B cell (primary cell): Measurements from ENCODE around the gene ZNF784. TPM values are rescaled to one million over a fixed set of nuclear protein-coding genes. Genes with fewer than 3 reads are reported as not detected.

Experiments
- ATAC-seq: fragments of 200-7000 bp; cut with Tn5 transposase; one replicate; pipeline ENCODE4 v1.10.0; 2021; ENCODE audit warnings: low read depth, mild to moderate bottlenecking, moderate number of reproducible peaks, moderate library complexity
- CTCF ChIA-PET: fragments of 350-600 bp; sonication (Branson Sonifier 250); formaldehyde crosslinking; loops from one replicate; lab custom pipeline; 2021; ENCODE audit warnings: antibody characterized with exemption, inconsistent platforms; lab: Charles Lee
- POLR2A ChIA-PET: fragments of 350-600 bp; sonication (Branson Sonifier 250); formaldehyde crosslinking; loops from one replicate; lab custom pipeline; 2021; ENCODE audit warnings: antibody characterized with exemption; lab: Charles Lee
- DNase-seq: peaks from one replicate; pipeline ENCODE4 v3.0.0; 2013
- H2AFZ ChIP-seq: 2 replicates; pipeline ENCODE4 v1.6.1; 2012; ENCODE audit warnings: mild to moderate bottlenecking, low read depth, low read length; ENCODE audit not compliant: insufficient read depth, poor library complexity, severe bottlenecking
- H3K27ac ChIP-seq, 2 donors: 1 replicate in 1 of 2; 2 replicates in 1 of 2; pipeline ENCODE4 v1.5.1; 2012 to 2013; ENCODE audit warnings: low read length in 2 of 2, mild to moderate bottlenecking in 2 of 2, moderate library complexity in 1 of 2
- H3K27me3 ChIP-seq, 4 experiments: fragments of 200-600 bp in 1 of 4; sonication (generic) in 1 of 4; replicated peaks in 1 of 4; 1 replicate in 2 of 4; 2 replicates in 2 of 4; pipeline versions ENCODE4 v1.6.1 to v1.7.0; 2013 to 2016; ENCODE audit warnings: low read length in 3 of 4, mild to moderate bottlenecking in 2 of 4, mixed read lengths in 1 of 4, moderate library complexity in 1 of 4; ENCODE audit not compliant: insufficient read depth in 4 of 4, control insufficient read depth in 3 of 4; ENCODE audit errors: control extremely low read depth in 1 of 4
- H3K36me3 ChIP-seq, 2 experiments: replicated peaks in 1 of 2; 1 replicate in 1 of 2; 2 replicates in 1 of 2; pipeline versions ENCODE4 v1.6.1 to v1.7.1; 2013; ENCODE audit warnings: low read length in 1 of 2; ENCODE audit not compliant: insufficient read depth in 2 of 2, control insufficient read depth in 1 of 2; ENCODE audit errors: control extremely low read depth in 1 of 2, extremely low read depth in 1 of 2
- H3K4me1 ChIP-seq, 2 donors: fragments of 200-600 bp in 1 of 2; sonication (generic) in 1 of 2; 1 replicate in 1 of 2; 2 replicates in 1 of 2; pipeline versions ENCODE4 v1.5.1 to v1.6.1; 2013 to 2017; ENCODE audit warnings: low read length in 2 of 2; ENCODE audit not compliant: control insufficient read depth in 2 of 2, insufficient read depth in 2 of 2
- H3K4me2 ChIP-seq: replicated peaks from 2 replicates; pipeline ENCODE3; 2012; ENCODE audit warnings: mild to moderate bottlenecking, low read depth, low read length; ENCODE audit not compliant: poor library complexity, severe bottlenecking
- H3K4me3 ChIP-seq, 5 experiments: fragments of 200-600 bp in 1 of 5; sonication (generic) in 1 of 5; 1 replicate in 3 of 5; 2 replicates in 2 of 5; pipeline versions ENCODE4 v1.5.1 to v1.7.0; 2011 to 2016; ENCODE audit warnings: low read length in 4 of 5, mild to moderate bottlenecking in 4 of 5, low read depth in 2 of 5, control low read depth in 1 of 5, moderate library complexity in 1 of 5; ENCODE audit not compliant: insufficient read depth in 1 of 5; ENCODE audit errors: control extremely low read depth in 1 of 5, extremely low read depth in 1 of 5
- H3K79me2 ChIP-seq: fragments of 200-600 bp; sonication (generic); one replicate; pipeline ENCODE4 v1.6.0; 2016; ENCODE audit warnings: low read length; ENCODE audit not compliant: control insufficient read depth, insufficient read depth
- H3K9ac ChIP-seq: fragments of 200-600 bp; sonication (generic); 2 replicates; pipeline ENCODE4 v1.6.1; 2017; ENCODE audit warnings: mild to moderate bottlenecking, low read length, moderate library complexity
- H3K9me3 ChIP-seq, 3 donors: one replicate each; pipeline versions ENCODE4 v1.6.1 to v1.7.1; 2013; ENCODE audit warnings: low read length in 2 of 3; ENCODE audit not compliant: control insufficient read depth in 2 of 3, insufficient read depth in 1 of 3; ENCODE audit errors: control extremely low read depth in 1 of 3
- H4K20me1 ChIP-seq: 2 replicates; pipeline ENCODE4 v1.6.0; 2012; ENCODE audit warnings: mild to moderate bottlenecking, low read length; ENCODE audit not compliant: insufficient read depth, control insufficient read depth, poor library complexity, severe bottlenecking
- H3K27ac Mint-ChIP-seq: one replicate; pipeline ENCODE4 v1.8.0; 2021; ENCODE audit warnings: mixed read lengths
- H3K27me3 Mint-ChIP-seq: one replicate; pipeline ENCODE4 v1.8.0; 2021; ENCODE audit warnings: mixed read lengths
- H3K4me1 Mint-ChIP-seq: one replicate; pipeline ENCODE4 v1.8.0; 2021; ENCODE audit warnings: mixed read lengths
- H3K4me3 Mint-ChIP-seq: one replicate; pipeline ENCODE4 v1.8.0; 2021; ENCODE audit warnings: mixed read lengths
- H3K9me3 Mint-ChIP-seq: one replicate; pipeline ENCODE4 v1.8.0; 2022; ENCODE audit warnings: mixed read lengths; ENCODE audit not compliant: insufficient read depth
- CTCF ChIP-seq: fragments of 200-600 bp; IDR thresholded peaks from one replicate; pipeline ENCODE4 v1.8.0; 2022; ENCODE audit warnings: antibody characterized with exemption, mild to moderate bottlenecking
- EZH2 ChIP-seq: IDR thresholded peaks from 2 replicates; pipeline ENCODE4 v1.6.1; 2012; ENCODE audit warnings: borderline replicate concordance, low read depth, mild to moderate bottlenecking, moderate library complexity, low read length; ENCODE audit not compliant: insufficient read depth, poor library complexity, severe bottlenecking
- WGBS: methylation state at CpG from one replicate; pipeline ENCODE4 v1.1.5; 2013; ENCODE audit warnings: missing lambda C conversion rate; ENCODE audit not compliant: insufficient coverage; 5-methylcytosine and 5-hydroxymethylcytosine counted together
- intact Hi-C: fragments of 100-400 bp; cut with micrococcal nuclease; formaldehyde crosslinking; loops from one replicate; pipeline ENCODE4 v1.10.0; 2022
- polyA plus RNA-seq: library from polyadenylated mRNA; depleted of rRNA; stranded (reverse); fragments of >200 nt; gene quantifications from 2 replicates; pipeline ENCODE4 v1.2.3, GENCODE V29; 2012
- total RNA-seq, 2 donors: library from RNA; stranded (reverse); fragments of 120-200 nt in 1 of 2; gene quantifications; 1 replicate in 1 of 2; 2 replicates in 1 of 2; pipeline versions ENCODE4 v1.2.3 to v1.2.4, GENCODE V29; 2013 to 2022

The ZNF784 gene
- total and polyA plus RNA-seq, 2 donors (not counting 1 experiment from before 2014, with no cell fraction given): 9.2 to 9.7 TPM

GRCh38 chr19:55654323-55654867, 30.0 kb upstream of the ZNF784 start:
- TF ChIP-seq CTCF: no peak
- TF ChIP-seq EZH2: no peak
- peak; percentile 77 for ATAC-seq
- ChIA-PET CTCF (interaction anchor here (0.6 to 3.9 kb wide), 14 partner anchors 10 to 401 kb away, joined by 3 to 87 read pairs (median 5); partner anchors contain the start of genes FIZ1, ZNF524, ZNF580 and ZNF581), POLR2A (interaction anchor here (0.6 to 1.7 kb wide), 23 partner anchors 9 to 1518 kb away, joined by 3 to 17 read pairs (median 4); partner anchors contain the start of genes EPN1, FIZ1, MBOAT7 and ZNF524)
- Histone ChIP-seq H3K4me3 (peak overlapping the region; percentile 66 to 98 (median 92)), H2AFZ (peak overlapping the region; percentile 85), H3K9ac (peak overlapping the region; percentile 93), H3K79me2 (peaks cover 47% of the 10 kb centered on the region), H3K9me3 (no peaks in the 10 kb centered on the region), H3K27ac (peak overlapping the region; percentile 98 to 100), H4K20me1 (peaks cover 40% of the 10 kb centered on the region), H3K4me1 (peaks cover 40 to 51% of the 10 kb centered on the region in 2 donors), H3K27me3 (no peaks in the 10 kb centered on the region), H3K36me3 (peaks cover 0 to 40% of the 10 kb centered on the region in 2 experiments), H3K4me2 (peak overlapping the region; percentile 87)
- no peaks in the 10 kb centered on the region for H3K9me3 Mint-ChIP-seq
- H3K4me1 Mint-ChIP-seq: peaks cover 56% of the 10 kb centered on the region
- WGBS: under 1% methylated on average over 47 of the region's 52 CpGs
- intact Hi-C loops: loop anchor here (1.0 kb wide), 4 partner anchors 11 to 395 kb away; partner anchors contain the start of genes EPN1, PPP6R1, ZNF581 and ZNF865
- no peak for DNase-seq
- peak overlapping the region; percentile 93 for H3K4me3 Mint-ChIP-seq
- H3K27ac Mint-ChIP-seq: peak overlapping the region; percentile 96
- no peaks in the 10 kb centered on the region for H3K27me3 Mint-ChIP-seq
